Suprapubic skin (tissue), 4 donors: Measurements from ENCODE around the gene HGF. TPM values are rescaled to one million over a fixed set of nuclear protein-coding genes. Genes with fewer than 3 reads are reported as not detected.

Source experiments
- DNase-seq, 2 donors: peaks; one replicate each; pipeline ENCODE4 v3.0.0-alpha.2; 2019; ENCODE audit warnings: low spot score in 2 of 2
- H3K27ac ChIP-seq: fragments of 200-600 bp; sonication (generic); one replicate; pipeline ENCODE4 v1.5.1; 2019
- H3K27me3 ChIP-seq: fragments of 200-600 bp; sonication (generic); one replicate; pipeline ENCODE4 v1.5.1; 2019
- H3K36me3 ChIP-seq: fragments of 200-600 bp; sonication (generic); one replicate; pipeline ENCODE4 v1.5.1; 2019
- H3K4me1 ChIP-seq: fragments of 200-600 bp; sonication (generic); one replicate; pipeline ENCODE4 v1.5.1; 2019
- H3K4me3 ChIP-seq: fragments of 200-600 bp; sonication (generic); one replicate; pipeline ENCODE4 v1.5.1; 2019; ENCODE audit warnings: mild to moderate bottlenecking
- H3K9me3 ChIP-seq: fragments of 200-600 bp; sonication (generic); one replicate; pipeline ENCODE4 v1.5.1; 2019
- CTCF ChIP-seq, 2 donors: fragments of 200-600 bp in 1 of 2; fragments of 450-650 bp in 1 of 2; sonication (generic) in 1 of 2; IDR thresholded peaks; one replicate each; pipeline ENCODE4 v1.5.1; 2016 to 2019; ENCODE audit warnings: antibody characterized with exemption in 2 of 2, mild to moderate bottlenecking in 1 of 2, moderate library complexity in 1 of 2
- EP300 ChIP-seq: sonication (generic); formaldehyde crosslinking; IDR thresholded peaks from one replicate; pipeline ENCODE4 v1.6.1; 2017; ENCODE audit warnings: antibody characterized with exemption
- POLR2A ChIP-seq, 2 donors: fragments of 450-650 bp; IDR thresholded peaks; one replicate each; pipeline ENCODE4 v1.6.1; 2017; ENCODE audit warnings: antibody characterized with exemption in 2 of 2, mild to moderate bottlenecking in 2 of 2, moderate library complexity in 2 of 2
- POLR2AphosphoS5 ChIP-seq, 3 donors: sonication (generic); formaldehyde crosslinking; IDR thresholded peaks; one replicate each; pipeline ENCODE4 v1.6.1; 2017; ENCODE audit warnings: antibody characterized with exemption in 3 of 3
- WGBS: methylation state at CpG from one replicate; pipeline ENCODE4 v1.1.5; 2018; 5-methylcytosine and 5-hydroxymethylcytosine counted together
- total RNA-seq, 4 donors: library from RNA; depleted of rRNA; stranded (reverse); fragments of >200 nt; gene quantifications; one replicate each; pipeline ENCODE4 v1.1.0, GENCODE V29; 2016

HGF gene
- total RNA-seq, 4 donors from 2014 or later: 0.47 to 1.9 (median 0.89) TPM

GRCh38 chr7:81707196-81707595 is 62.7 kb downstream of the HGF start:
- no peaks in the 10 kb centered on the region for H3K4me1 ChIP-seq
- H3K4me3 ChIP-seq: no peak overlapping the region
- no peak for TF ChIP-seq POLR2AphosphoS5 (IDR thresholded peaks at IDR 0.05)
- no peak for TF ChIP-seq EP300
- TF ChIP-seq POLR2A (IDR thresholded peaks at IDR 0.05): no peak
- no peak for TF ChIP-seq CTCF (IDR thresholded peaks at IDR 0.05)
- peaks cover 2% of the 10 kb centered on the region for H3K36me3 ChIP-seq
- no peaks in the 10 kb centered on the region for H3K9me3 ChIP-seq
- no peaks in the 10 kb centered on the region for H3K27me3 ChIP-seq
- 94% methylated on average over 4 of the region's 4 CpGs for WGBS
- no peak overlapping the region for H3K27ac ChIP-seq
- DNase-seq: no peak

GRCh38 chr7:81705206-81705605 is 64.6 kb downstream of the HGF start:
- 79% methylated on average over 2 of the region's 2 CpGs for WGBS
- Histone ChIP-seq H3K4me1 (no peaks in the 10 kb centered on the region), H3K27me3 (no peaks in the 10 kb centered on the region), H3K4me3 (no peak overlapping the region), H3K9me3 (no peaks in the 10 kb centered on the region), H3K27ac (no peak overlapping the region), H3K36me3 (peaks cover 2% of the 10 kb centered on the region)
- no peak for DNase-seq
- TF ChIP-seq POLR2AphosphoS5 (IDR thresholded peaks at IDR 0.05) (no peak), CTCF (IDR thresholded peaks at IDR 0.05) (no peak), POLR2A (IDR thresholded peaks at IDR 0.05) (no peak), EP300 (no peak)

GRCh38 chr7:81704595-81704994 is 65.3 kb downstream of the HGF start:
- no peak for DNase-seq
- WGBS: 56% methylated on average over 3 of the region's 3 CpGs
- H3K27me3 ChIP-seq: no peaks in the 10 kb centered on the region
- H3K27ac ChIP-seq: no peak overlapping the region
- peaks cover 2% of the 10 kb centered on the region for H3K36me3 ChIP-seq
- no peak for TF ChIP-seq POLR2AphosphoS5 (IDR thresholded peaks at IDR 0.05)
- TF ChIP-seq EP300: no peak
- TF ChIP-seq CTCF (IDR thresholded peaks at IDR 0.05): no peak
- TF ChIP-seq POLR2A (IDR thresholded peaks at IDR 0.05): no peak
- no peak overlapping the region for H3K4me3 ChIP-seq
- no peaks in the 10 kb centered on the region for H3K4me1 ChIP-seq
- H3K9me3 ChIP-seq: no peaks in the 10 kb centered on the region

- Histone ChIP-seq H3K4me3 (no peak overlapping the region), H3K27me3 (no peaks in the 10 kb centered on the region), H3K4me1 (no peaks in the 10 kb centered on the region), H3K27ac (no peak overlapping the region), H3K9me3 (no peaks in the 10 kb centered on the region), H3K36me3 (peaks cover 2% of the 10 kb centered on the region)
- TF ChIP-seq POLR2A (IDR thresholded peaks at IDR 0.05) (no peak), POLR2AphosphoS5 (IDR thresholded peaks at IDR 0.05) (no peak)
- no peak for DNase-seq
Observed at GRCh38 chr7:81698965-81699364, 70.9 kb downstream of the HGF start.

- H3K4me1 ChIP-seq: peaks cover 7% of the 10 kb centered on the region
- H3K4me3 ChIP-seq: no peak overlapping the region
- TF ChIP-seq EP300: no peak
- TF ChIP-seq POLR2AphosphoS5 (IDR thresholded peaks at IDR 0.05): no peak
- no peak for TF ChIP-seq CTCF (IDR thresholded peaks at IDR 0.05)
- TF ChIP-seq POLR2A (IDR thresholded peaks at IDR 0.05): no peak
- DNase-seq: no peak
- no peaks in the 10 kb centered on the region for H3K9me3 ChIP-seq
- H3K27ac ChIP-seq: no peak overlapping the region
- H3K36me3 ChIP-seq: no peaks in the 10 kb centered on the region
- WGBS: 63% methylated on average over 3 of the region's 3 CpGs
- no peaks in the 10 kb centered on the region for H3K27me3 ChIP-seq
Observed at GRCh38 chr7:81694711-81695110, 75.1 kb downstream of the HGF start.

- H3K4me1 ChIP-seq: peaks cover 8% of the 10 kb centered on the region
- H3K9me3 ChIP-seq: no peaks in the 10 kb centered on the region
- H3K36me3 ChIP-seq: no peaks in the 10 kb centered on the region
- H3K27me3 ChIP-seq: no peaks in the 10 kb centered on the region
- TF ChIP-seq EP300 (no peak), POLR2A (IDR thresholded peaks at IDR 0.05) (no peak), POLR2AphosphoS5 (IDR thresholded peaks at IDR 0.05) (no peak), CTCF (IDR thresholded peaks at IDR 0.05) (no peak)
- H3K27ac ChIP-seq: no peak overlapping the region
- 57% methylated on average over 1 of the region's 1 CpG for WGBS
- DNase-seq: no peak
- H3K4me3 ChIP-seq: no peak overlapping the region
Observed at GRCh38 chr7:81693894-81694293, 76.0 kb downstream of the HGF start.
